Peyer's patch (tissue), 4 donors: Measurements from ENCODE around the gene LRRK1. TPM values are rescaled to one million over a fixed set of nuclear protein-coding genes. Genes with fewer than 3 reads are reported as not detected.

Experiments used
- DNase-seq, 3 donors: peaks; one replicate each; pipeline ENCODE4 v3.0.0-alpha.2; 2017 to 2019
- H3K27ac ChIP-seq, 4 donors: fragments of 200-600 bp; sonication (generic); one replicate each; pipeline ENCODE4 v1.5.1; 2016 to 2019
- H3K27me3 ChIP-seq, 2 donors: fragments of 200-600 bp; sonication (generic); one replicate each; pipeline ENCODE4 v1.5.1; 2019
- H3K36me3 ChIP-seq, 3 donors: fragments of 200-600 bp; sonication (generic); one replicate each; pipeline ENCODE4 v1.5.1; 2016 to 2019
- H3K4me1 ChIP-seq, 4 donors: fragments of 200-600 bp; sonication (generic); one replicate each; pipeline ENCODE4 v1.5.1; 2016 to 2019
- H3K4me3 ChIP-seq, 4 donors: fragments of 200-600 bp; sonication (generic); 1 replicate in 3 of 4; 2 replicates in 1 of 4; pipeline ENCODE4 v1.5.1; 2016 to 2019; ENCODE audit warnings: mild to moderate bottlenecking in 1 of 4
- H3K9me3 ChIP-seq, 4 donors: fragments of 200-600 bp; sonication (generic); one replicate each; pipeline ENCODE4 v1.5.1; 2016 to 2019; ENCODE audit warnings: mild to moderate bottlenecking in 1 of 4
- CTCF ChIP-seq, 6 experiments: fragments of 450-650 bp in 4 of 6; fragments of 200-600 bp in 2 of 6; sonication (generic) in 1 of 6; IDR thresholded peaks; one replicate each; pipeline ENCODE4 v1.5.1; 2017 to 2019; ENCODE audit warnings: antibody characterized with exemption in 6 of 6, mild to moderate bottlenecking in 3 of 6, moderate library complexity in 1 of 6
- POLR2A ChIP-seq, 2 donors: fragments of 450-650 bp; IDR thresholded peaks; one replicate each; pipeline ENCODE4 v1.5.1; 2017; ENCODE audit warnings: antibody characterized with exemption in 2 of 2, mild to moderate bottlenecking in 2 of 2, moderate library complexity in 2 of 2
- total RNA-seq, 4 donors: library from RNA; depleted of rRNA; stranded (reverse); fragments of >200 nt; gene quantifications; one replicate each; pipeline ENCODE4 v1.1.0, GENCODE V29; 2016

The LRRK1 gene
- total RNA-seq, 4 donors from 2014 or later: 49.2 to 66.0 (median 55.5) TPM

- no peaks in the 10 kb centered on the region for H3K36me3 ChIP-seq
- peak overlapping the region in 3 of 4 donors; percentile 46 to 74 (median 57) for H3K27ac ChIP-seq
- no peaks in the 10 kb centered on the region for H3K9me3 ChIP-seq
- no peak for DNase-seq
- peak overlapping the region in 3 of 4 donors; percentile 6 to 58 (median 20) for H3K4me3 ChIP-seq
- H3K4me1 ChIP-seq: peaks cover 0 to 12% (median 4%) of the 10 kb centered on the region in 4 donors
- peaks cover 0 to 10% of the 10 kb centered on the region in 2 donors for H3K27me3 ChIP-seq
- no peak for TF ChIP-seq POLR2A (IDR thresholded peaks at IDR 0.05)
- TF ChIP-seq CTCF (IDR thresholded peaks at IDR 0.05): no peak
These were observed 37.4 kb upstream of the LRRK1 start for GRCh38 chr15:100881573-100882336.

- peaks cover 0 to 8% of the 10 kb centered on the region in 2 donors for H3K27me3 ChIP-seq
- H3K4me3 ChIP-seq: no peak overlapping the region
- H3K27ac ChIP-seq: no peak overlapping the region
- no peak for DNase-seq
- H3K36me3 ChIP-seq: no peaks in the 10 kb centered on the region
- no peaks in the 10 kb centered on the region for H3K9me3 ChIP-seq
- H3K4me1 ChIP-seq: peaks cover 0 to 2% (median under 1%) of the 10 kb centered on the region in 4 donors
- TF ChIP-seq CTCF (IDR thresholded peaks at IDR 0.05) (no peak), POLR2A (IDR thresholded peaks at IDR 0.05) (no peak)
These were observed 34.0 kb upstream of the LRRK1 start for GRCh38 chr15:100885116-100885515.

GRCh38 chr15:100885811-100886210, 33.3 kb upstream of the LRRK1 start:
- H3K36me3 ChIP-seq: no peaks in the 10 kb centered on the region
- TF ChIP-seq POLR2A (IDR thresholded peaks at IDR 0.05) (no peak), CTCF (IDR thresholded peaks at IDR 0.05) (no peak)
- no peaks in the 10 kb centered on the region for H3K4me1 ChIP-seq
- H3K9me3 ChIP-seq: no peaks in the 10 kb centered on the region
- no peak for DNase-seq
- H3K4me3 ChIP-seq: no peak overlapping the region
- H3K27ac ChIP-seq: no peak overlapping the region
- H3K27me3 ChIP-seq: peaks cover 0 to 1% of the 10 kb centered on the region in 2 donors

GRCh38 chr15:100887211-100887913, 31.8 kb upstream of the LRRK1 start:
- no peaks in the 10 kb centered on the region for H3K27me3 ChIP-seq
- no peak overlapping the region for H3K4me3 ChIP-seq
- H3K4me1 ChIP-seq: no peaks in the 10 kb centered on the region
- DNase-seq: no peak
- no peaks in the 10 kb centered on the region for H3K36me3 ChIP-seq
- H3K9me3 ChIP-seq: no peaks in the 10 kb centered on the region
- H3K27ac ChIP-seq: no peak overlapping the region
- TF ChIP-seq POLR2A (IDR thresholded peaks at IDR 0.05): no peak
- TF ChIP-seq CTCF (IDR thresholded peaks at IDR 0.05): no peak

GRCh38 chr15:100889385-100890050, 29.6 kb upstream of the LRRK1 start:
- Histone ChIP-seq H3K27me3 (no peaks in the 10 kb centered on the region), H3K9me3 (no peaks in the 10 kb centered on the region), H3K4me3 (no peak overlapping the region), H3K4me1 (no peaks in the 10 kb centered on the region), H3K36me3 (no peaks in the 10 kb centered on the region), H3K27ac (peak overlapping the region in 2 of 4 donors; percentile 3 to 6)
- TF ChIP-seq CTCF (IDR thresholded peaks at IDR 0.05) (no peak), POLR2A (IDR thresholded peaks at IDR 0.05) (no peak)
- peak in 1 of 3 donors; percentile 64 for DNase-seq
